SK-N-SH (cell line): Measurements from ENCODE around the gene CAVIN1. TPM values are rescaled to one million over a fixed set of nuclear protein-coding genes. Genes with fewer than 3 reads are reported as not detected.
A peak's percentile ranks its signal among the peaks of the same experiment; 100 is the strongest.

Experiments
- CTCF ChIA-PET: fragments of 300-600, 350-600 bp; formaldehyde crosslinking; extraction: SDS; loops from one replicate; lab custom pipeline; 2021; lab: Yijun Ruan, JAX
- POLR2A ChIA-PET: fragments of 350-600 bp; sonication (Branson Sonifier 250); formaldehyde crosslinking; extraction: SDS; loops from one replicate; lab custom pipeline; 2020; ENCODE audit warnings: antibody characterized with exemption, inconsistent platforms; lab: Yijun Ruan, JAX
- DNase-seq: peaks from one replicate; pipeline ENCODE4 v3.0.0; 2012
- H2AFZ ChIP-seq: fragments of 200-600 bp; sonication (generic); 2 replicates; pipeline ENCODE4 v1.8.1; 2016; ENCODE audit warnings: antibody characterized with exemption, mild to moderate bottlenecking, low read depth
- H3F3A ChIP-seq: fragments of 200-600 bp; sonication (generic); replicated peaks from 2 replicates; pipeline ENCODE3; 2016; ENCODE audit warnings: antibody characterized with exemption, mild to moderate bottlenecking; ENCODE audit not compliant: insufficient read depth
- H3K27ac ChIP-seq, 2 experiments: fragments of 200-500 bp in 1 of 2; fragments of 200-600 bp in 1 of 2; sonication (Bioruptor generic) in 1 of 2; sonication (generic), shearing (Covaris generic) in 1 of 2; 2 replicates each; pipeline versions ENCODE4 v1.5.1 to v1.6.1; 2014 to 2016; ENCODE audit warnings: low read depth in 2 of 2, inconsistent platforms in 1 of 2, low read length in 1 of 2, mild to moderate bottlenecking in 1 of 2, mixed read lengths in 1 of 2
- H3K27me3 ChIP-seq: fragments of 200-600 bp; sonication (generic), shearing (Covaris generic); 2 replicates; pipeline ENCODE4 v1.6.1; 2016; ENCODE audit warnings: mixed run types; ENCODE audit not compliant: insufficient read depth
- H3K36me3 ChIP-seq, 2 experiments: fragments of 200-500 bp in 1 of 2; fragments of 200-600 bp in 1 of 2; sonication (Bioruptor generic) in 1 of 2; sonication (generic) in 1 of 2; replicated peaks in 1 of 2; 2 replicates each; pipeline versions ENCODE3 to v1.5.1; 2014 to 2016; ENCODE audit warnings: low read length in 1 of 2, mild to moderate bottlenecking in 1 of 2; ENCODE audit not compliant: insufficient read depth in 2 of 2, control insufficient read depth in 1 of 2
- H3K4me1 ChIP-seq, 2 experiments: fragments of 200-500 bp in 1 of 2; fragments of 200-600 bp in 1 of 2; sonication (Bioruptor generic) in 1 of 2; sonication (generic), shearing (Covaris generic) in 1 of 2; 2 replicates each; pipeline versions ENCODE4 v1.5.1 to v1.6.1; 2014 to 2016; ENCODE audit warnings: low read depth in 1 of 2, low read length in 1 of 2, mixed run types in 1 of 2; ENCODE audit not compliant: insufficient read depth in 2 of 2, control insufficient read depth in 1 of 2
- H3K4me2 ChIP-seq: fragments of 200-600 bp; sonication (generic), shearing (Covaris generic); 2 replicates; pipeline ENCODE4 v1.6.1; 2017; ENCODE audit warnings: mixed run types
- H3K4me3 ChIP-seq, 2 experiments: fragments of 200-500 bp in 1 of 2; fragments of 200-600 bp in 1 of 2; sonication (Bioruptor generic) in 1 of 2; sonication (generic), shearing (Covaris generic) in 1 of 2; 2 replicates each; pipeline versions ENCODE4 v1.5.1 to v1.8.1; 2014 to 2016; ENCODE audit warnings: low read depth in 2 of 2, inconsistent platforms in 1 of 2, low read length in 1 of 2, mild to moderate bottlenecking in 1 of 2, mixed read lengths in 1 of 2, moderate library complexity in 1 of 2
- H3K79me2 ChIP-seq: fragments of 200-600 bp; sonication (generic); 2 replicates; pipeline ENCODE4 v1.8.1; 2017; ENCODE audit warnings: mild to moderate bottlenecking; ENCODE audit not compliant: insufficient read depth
- H3K9ac ChIP-seq: fragments of 200-600 bp; sonication (generic); 2 replicates; pipeline ENCODE4 v1.6.1; 2017; ENCODE audit warnings: mixed run types
- H3K9me2 ChIP-seq: fragments of 200-600 bp; sonication (generic); 2 replicates; pipeline ENCODE4 v1.6.1; 2017; ENCODE audit warnings: mixed run types
- H3K9me3 ChIP-seq: fragments of 200-600 bp; sonication (generic); 2 replicates; pipeline ENCODE4 v1.6.1; 2017; ENCODE audit warnings: mixed run types, mild to moderate bottlenecking, moderate library complexity
- H4K20me1 ChIP-seq: fragments of 200-600 bp; sonication (generic); 2 replicates; pipeline ENCODE4 v1.6.1; 2017; ENCODE audit warnings: mild to moderate bottlenecking, mixed run types; ENCODE audit not compliant: insufficient read depth
- CHD2 ChIP-seq: fragments of 150-350 bp; IDR thresholded peaks from 2 replicates; pipeline ENCODE4 v1.6.1; 2018; ENCODE audit warnings: low read length; ENCODE audit not compliant: partially characterized antibody
- CTCF ChIP-seq: fragments of 200-600 bp; sonication (generic); IDR thresholded peaks from 2 replicates; pipeline ENCODE4 v1.6.1; 2017; ENCODE audit warnings: antibody characterized with exemption, mild to moderate bottlenecking, moderate library complexity
- FOSL2 ChIP-seq: IDR thresholded peaks from 2 replicates; pipeline ENCODE4 v1.4.0; 2012; ENCODE audit warnings: low read depth, mild to moderate bottlenecking, moderate library complexity, borderline replicate concordance
- GABPA ChIP-seq: IDR thresholded peaks from 2 replicates; pipeline ENCODE4 v1.4.0; 2012; ENCODE audit warnings: low read depth, mild to moderate bottlenecking
- GATA2 ChIP-seq: sonication (generic); formaldehyde crosslinking; IDR thresholded peaks from 2 replicates; pipeline ENCODE4 v1.5.0; 2020; ENCODE audit warnings: mild to moderate bottlenecking, missing genetic modification reagents
- JUND ChIP-seq: IDR thresholded peaks from 2 replicates; pipeline ENCODE4 v1.4.0; 2012
- MAX ChIP-seq: IDR thresholded peaks from 2 replicates; pipeline ENCODE4 v1.4.0; 2012; ENCODE audit warnings: low read depth
- MXI1 ChIP-seq: IDR thresholded peaks from 2 replicates; pipeline ENCODE4 v1.6.1; 2012; ENCODE audit warnings: mild to moderate bottlenecking, low read depth, low read length, improper control_type of control experiment
- POLR2AphosphoS5 ChIP-seq: IDR thresholded peaks from 2 replicates; pipeline ENCODE4 v1.6.1; 2012; ENCODE audit warnings: low read depth, low read length
- RCOR1 ChIP-seq: fragments of 150-350 bp; IDR thresholded peaks from 2 replicates; pipeline ENCODE4 v1.6.1; 2017; ENCODE audit warnings: antibody characterized with exemption, low read length
- RFX5 ChIP-seq: IDR thresholded peaks from 2 replicates; pipeline ENCODE4 v1.6.1; 2012; ENCODE audit warnings: mild to moderate bottlenecking, improper control_type of control experiment, low read length
- SMC3 ChIP-seq: IDR thresholded peaks from 2 replicates; pipeline ENCODE4 v1.6.1; 2012; ENCODE audit warnings: low read depth, low read length, improper control_type of control experiment
- TAF1 ChIP-seq: IDR thresholded peaks from 2 replicates; pipeline ENCODE4 v1.6.1; 2012; ENCODE audit warnings: low read depth, mild to moderate bottlenecking, low read length, moderate library complexity, borderline replicate concordance
- TEAD4 ChIP-seq: IDR thresholded peaks from 2 replicates; pipeline ENCODE4 v1.4.0; 2012; ENCODE audit warnings: mild to moderate bottlenecking, borderline replicate concordance; ENCODE audit not compliant: insufficient read depth
- YY1 ChIP-seq: IDR thresholded peaks from 2 replicates; pipeline ENCODE4 v1.4.0; 2012; ENCODE audit warnings: low read depth, mild to moderate bottlenecking
- ZBTB33 ChIP-seq: IDR thresholded peaks from 2 replicates; pipeline ENCODE4 v1.4.0; 2012; ENCODE audit warnings: low read depth, borderline replicate concordance
- WGBS: methylation state at CpG from one replicate; pipeline ENCODE4 v1.1.6; 2017; ENCODE audit warnings: low lambda C conversion rate; 5-methylcytosine and 5-hydroxymethylcytosine counted together
- polyA plus RNA-seq, 3 experiments: library from polyadenylated mRNA; depleted of rRNA; stranded (reverse); fragments of >200 nt; gene quantifications; 2 replicates each; pipeline ENCODE4 v1.2.3, GENCODE V29; 2012
- TF ChIP-seq, protein P1 (sequence below): fragments of 150-350 bp; IDR thresholded peaks from 2 replicates; pipeline ENCODE4 v1.6.1; 2016; ENCODE audit warnings: mild to moderate bottlenecking, low read depth, low read length
- TF ChIP-seq, protein P2 (sequence below): IDR thresholded peaks from 2 replicates; pipeline ENCODE4 v1.6.1; 2012; ENCODE audit warnings: mild to moderate bottlenecking, low read depth, low read length, moderate library complexity
- TF ChIP-seq, protein P3 (sequence below): IDR thresholded peaks from 2 replicates; pipeline ENCODE4; 2012

Gene CAVIN1, protein sequence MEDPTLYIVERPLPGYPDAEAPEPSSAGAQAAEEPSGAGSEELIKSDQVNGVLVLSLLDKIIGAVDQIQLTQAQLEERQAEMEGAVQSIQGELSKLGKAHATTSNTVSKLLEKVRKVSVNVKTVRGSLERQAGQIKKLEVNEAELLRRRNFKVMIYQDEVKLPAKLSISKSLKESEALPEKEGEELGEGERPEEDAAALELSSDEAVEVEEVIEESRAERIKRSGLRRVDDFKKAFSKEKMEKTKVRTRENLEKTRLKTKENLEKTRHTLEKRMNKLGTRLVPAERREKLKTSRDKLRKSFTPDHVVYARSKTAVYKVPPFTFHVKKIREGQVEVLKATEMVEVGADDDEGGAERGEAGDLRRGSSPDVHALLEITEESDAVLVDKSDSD
- polyA plus RNA-seq (2012; rRNA removed) = 264 and 290 TPM in 2 replicates
- polyA plus RNA-seq (2012; cell fraction: cytosol; rRNA removed) = 172 and 212 TPM in 2 replicates
- 169 and 174 TPM in 2 replicates for polyA plus RNA-seq (2012; cell fraction: nucleus; rRNA removed)

DNA sequence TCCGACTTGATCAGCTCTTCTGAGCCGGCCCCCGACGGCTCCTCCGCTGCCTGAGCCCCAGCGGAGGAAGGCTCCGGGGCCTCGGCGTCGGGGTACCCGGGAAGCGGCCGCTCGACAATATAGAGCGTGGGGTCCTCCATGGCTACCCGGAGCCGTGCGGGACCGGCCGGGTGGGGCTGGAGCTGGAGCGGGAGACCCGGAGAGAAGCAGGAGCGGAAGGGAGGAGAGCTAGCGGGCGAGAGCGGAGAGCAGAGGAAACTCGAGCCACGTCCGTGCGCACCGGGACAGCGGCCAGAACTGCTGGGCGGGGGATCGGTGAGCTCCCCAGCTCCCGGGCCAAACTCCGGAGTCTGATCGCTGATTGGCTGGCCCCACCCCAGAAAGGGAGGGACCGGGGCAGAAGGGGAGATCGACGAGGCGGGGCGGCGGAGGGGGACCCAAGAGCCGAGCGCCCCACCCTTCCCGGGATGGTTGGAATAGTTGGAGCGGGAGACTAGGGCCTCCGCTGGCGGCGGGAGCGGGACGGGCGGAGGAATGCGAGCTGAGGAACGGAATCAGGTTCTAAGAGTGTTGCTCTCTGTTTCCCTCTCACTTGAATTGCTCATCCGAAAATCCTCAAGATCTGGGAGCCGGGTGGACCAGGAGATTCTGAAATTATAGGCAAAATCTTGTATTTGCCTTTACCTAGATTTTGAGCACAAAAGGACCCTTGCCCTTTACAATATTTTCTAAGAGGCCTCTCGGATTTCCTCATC, at the start of gene CAVIN1:
Gene CAVIN1 (minus strand): TSS at position 299 of the 755 bp plus-strand sequence. CDS start 159 bp downstream, at position 140.
- Histone ChIP-seq H3K4me2 (peak within 1 kb of the TSS; percentile 100), H4K20me1 (peaks cover 40% of the 10 kb centered on the region), H3K36me3 (peaks cover 0 to 23% of the 10 kb centered on the region in 2 experiments), H3K27me3 (no peaks in the 10 kb centered on the region), H3K79me2 (peaks cover 59% of the 10 kb centered on the region), H3K9me3 (no peaks in the 10 kb centered on the region), H3K4me1 (peaks cover 4 to 10% of the 10 kb centered on the region in 2 experiments; a peak in 2 of 4 replicates), H2AFZ (peak within 1 kb of the TSS; percentile 83; the same call in 1 of the 2 replicates), H3F3A (peaks cover 49% of the 10 kb centered on the region), H3K27ac (peak within 1 kb of the TSS; percentile 70 to 94), H3K9me2 (no peaks in the 10 kb centered on the region), H3K4me3 (peak within 1 kb of the TSS; percentile 66 to 100), H3K9ac (peak within 1 kb of the TSS; percentile 100)
- ChIA-PET POLR2A (no interaction called here), CTCF (interaction anchor here (0.6 to 3.1 kb wide), 18 partner anchors 8 to 1521 kb away, joined by 3 to 15 read pairs (median 4); no protein-coding TSS in a partner anchor)
- DNase-seq = peak; percentile 83
- whole genome bisulfite sequencing = 3% methylated on average over 22 of the region's 58 CpGs
- no peak for TF ChIP-seq GATA2 (CRISPR knock-in tag)
- no peak for TF ChIP-seq CTCF
- TF ChIP-seq POLR2AphosphoS5 = peak; percentile 99
- TF ChIP-seq, protein P1, sequence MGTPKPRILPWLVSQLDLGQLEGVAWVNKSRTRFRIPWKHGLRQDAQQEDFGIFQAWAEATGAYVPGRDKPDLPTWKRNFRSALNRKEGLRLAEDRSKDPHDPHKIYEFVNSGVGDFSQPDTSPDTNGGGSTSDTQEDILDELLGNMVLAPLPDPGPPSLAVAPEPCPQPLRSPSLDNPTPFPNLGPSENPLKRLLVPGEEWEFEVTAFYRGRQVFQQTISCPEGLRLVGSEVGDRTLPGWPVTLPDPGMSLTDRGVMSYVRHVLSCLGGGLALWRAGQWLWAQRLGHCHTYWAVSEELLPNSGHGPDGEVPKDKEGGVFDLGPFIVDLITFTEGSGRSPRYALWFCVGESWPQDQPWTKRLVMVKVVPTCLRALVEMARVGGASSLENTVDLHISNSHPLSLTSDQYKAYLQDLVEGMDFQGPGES = no peak
- TF ChIP-seq JUND = 0 out of 2 replicates have a peak, but pooled peaks have one; percentile 23
- TF ChIP-seq, protein P2, sequence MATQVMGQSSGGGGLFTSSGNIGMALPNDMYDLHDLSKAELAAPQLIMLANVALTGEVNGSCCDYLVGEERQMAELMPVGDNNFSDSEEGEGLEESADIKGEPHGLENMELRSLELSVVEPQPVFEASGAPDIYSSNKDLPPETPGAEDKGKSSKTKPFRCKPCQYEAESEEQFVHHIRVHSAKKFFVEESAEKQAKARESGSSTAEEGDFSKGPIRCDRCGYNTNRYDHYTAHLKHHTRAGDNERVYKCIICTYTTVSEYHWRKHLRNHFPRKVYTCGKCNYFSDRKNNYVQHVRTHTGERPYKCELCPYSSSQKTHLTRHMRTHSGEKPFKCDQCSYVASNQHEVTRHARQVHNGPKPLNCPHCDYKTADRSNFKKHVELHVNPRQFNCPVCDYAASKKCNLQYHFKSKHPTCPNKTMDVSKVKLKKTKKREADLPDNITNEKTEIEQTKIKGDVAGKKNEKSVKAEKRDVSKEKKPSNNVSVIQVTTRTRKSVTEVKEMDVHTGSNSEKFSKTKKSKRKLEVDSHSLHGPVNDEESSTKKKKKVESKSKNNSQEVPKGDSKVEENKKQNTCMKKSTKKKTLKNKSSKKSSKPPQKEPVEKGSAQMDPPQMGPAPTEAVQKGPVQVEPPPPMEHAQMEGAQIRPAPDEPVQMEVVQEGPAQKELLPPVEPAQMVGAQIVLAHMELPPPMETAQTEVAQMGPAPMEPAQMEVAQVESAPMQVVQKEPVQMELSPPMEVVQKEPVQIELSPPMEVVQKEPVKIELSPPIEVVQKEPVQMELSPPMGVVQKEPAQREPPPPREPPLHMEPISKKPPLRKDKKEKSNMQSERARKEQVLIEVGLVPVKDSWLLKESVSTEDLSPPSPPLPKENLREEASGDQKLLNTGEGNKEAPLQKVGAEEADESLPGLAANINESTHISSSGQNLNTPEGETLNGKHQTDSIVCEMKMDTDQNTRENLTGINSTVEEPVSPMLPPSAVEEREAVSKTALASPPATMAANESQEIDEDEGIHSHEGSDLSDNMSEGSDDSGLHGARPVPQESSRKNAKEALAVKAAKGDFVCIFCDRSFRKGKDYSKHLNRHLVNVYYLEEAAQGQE = 0 out of 2 replicates have a peak, but pooled peaks have one; percentile 4
- TF ChIP-seq TAF1 = peak; percentile 98
- TF ChIP-seq, protein P3, sequence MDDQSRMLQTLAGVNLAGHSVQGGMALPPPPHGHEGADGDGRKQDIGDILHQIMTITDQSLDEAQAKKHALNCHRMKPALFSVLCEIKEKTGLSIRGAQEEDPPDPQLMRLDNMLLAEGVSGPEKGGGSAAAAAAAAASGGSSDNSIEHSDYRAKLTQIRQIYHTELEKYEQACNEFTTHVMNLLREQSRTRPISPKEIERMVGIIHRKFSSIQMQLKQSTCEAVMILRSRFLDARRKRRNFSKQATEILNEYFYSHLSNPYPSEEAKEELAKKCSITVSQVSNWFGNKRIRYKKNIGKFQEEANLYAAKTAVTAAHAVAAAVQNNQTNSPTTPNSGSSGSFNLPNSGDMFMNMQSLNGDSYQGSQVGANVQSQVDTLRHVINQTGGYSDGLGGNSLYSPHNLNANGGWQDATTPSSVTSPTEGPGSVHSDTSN = no peak; the same call in 1 of the 2 replicates
- TF ChIP-seq TEAD4 = peak; percentile 88
- 0 out of 2 replicates have a peak, but pooled peaks have one; percentile 18 for TF ChIP-seq MXI1
- 0 out of 2 replicates have a peak, but pooled peaks have one; percentile 27 for TF ChIP-seq YY1
- TF ChIP-seq RCOR1 = no peak
- no peak for TF ChIP-seq CHD2
- no peak; the same call in 1 of the 2 replicates for TF ChIP-seq FOSL2
- no peak for TF ChIP-seq SMC3
- TF ChIP-seq RFX5 = no peak
- TF ChIP-seq MAX = peak; percentile 57; the same call in 1 of the 2 replicates
- TF ChIP-seq ZBTB33 = peak; percentile 33; the same call in 1 of the 2 replicates
- no peak for TF ChIP-seq GABPA
